GM23248 (cell line): ENCODE results near the gene LRG1. TPM values are rescaled to one million over a fixed set of nuclear protein-coding genes. Genes with fewer than 3 reads are reported as not detected.

ENCODE experiments used
- DNase-seq: peaks from one replicate; pipeline ENCODE4 v3.0.0-alpha.2; 2015
- H2AFZ ChIP-seq: fragments of 200-600 bp; sonication (generic); 2 replicates; pipeline ENCODE4 v1.6.1; 2016; ENCODE audit warnings: antibody characterized with exemption
- H3F3A ChIP-seq: fragments of 200-600 bp; sonication (generic); 2 replicates; pipeline ENCODE4 v1.6.1; 2016; ENCODE audit warnings: mild to moderate bottlenecking, antibody characterized with exemption, mixed run types; ENCODE audit not compliant: insufficient read depth
- H3K27ac ChIP-seq: fragments of 200-600 bp; sonication (generic); 2 replicates; pipeline ENCODE4 v1.5.1; 2016; ENCODE audit warnings: mild to moderate bottlenecking
- H3K27me3 ChIP-seq: fragments of 200-600 bp; sonication (generic); replicated peaks from 2 replicates; pipeline ENCODE4 v1.6.1; 2016; ENCODE audit warnings: mild to moderate bottlenecking; ENCODE audit not compliant: insufficient read depth
- H3K36me3 ChIP-seq: fragments of 200-600 bp; sonication (generic); 2 replicates; pipeline ENCODE4 v1.6.1; 2016; ENCODE audit warnings: low read depth, mild to moderate bottlenecking
- H3K4me1 ChIP-seq: fragments of 200-600 bp; sonication (generic); 2 replicates; pipeline ENCODE4 v1.6.1; 2016; ENCODE audit warnings: mild to moderate bottlenecking; ENCODE audit not compliant: insufficient read depth
- H3K4me2 ChIP-seq: fragments of 200-600 bp; sonication (generic); one replicate; pipeline ENCODE4 v1.6.1; 2016; ENCODE audit warnings: mild to moderate bottlenecking; ENCODE audit not compliant: unreplicated experiment
- H3K4me3 ChIP-seq: fragments of 200-600 bp; sonication (generic); 2 replicates; pipeline ENCODE4 v1.5.1; 2016; ENCODE audit warnings: mild to moderate bottlenecking
- H3K79me2 ChIP-seq: fragments of 200-600 bp; sonication (generic); 2 replicates; pipeline ENCODE4 v1.6.1; 2016; ENCODE audit warnings: mild to moderate bottlenecking; ENCODE audit not compliant: insufficient read depth
- H3K9ac ChIP-seq: fragments of 200-600 bp; sonication (generic); 2 replicates; pipeline ENCODE4 v1.6.1; 2016; ENCODE audit warnings: mild to moderate bottlenecking
- H3K9me2 ChIP-seq: fragments of 200-600 bp; sonication (generic); 2 replicates; pipeline ENCODE4 v1.6.1; 2016; ENCODE audit warnings: mixed run types, mild to moderate bottlenecking, moderate library complexity; ENCODE audit not compliant: insufficient read depth
- H3K9me3 ChIP-seq: fragments of 200-600 bp; sonication (generic); one replicate; pipeline ENCODE4 v1.6.1; 2017; ENCODE audit warnings: low read depth
- H4K20me1 ChIP-seq: fragments of 200-600 bp; sonication (generic); 2 replicates; pipeline ENCODE4 v1.6.0; 2016; ENCODE audit not compliant: insufficient read depth
- EZH2 ChIP-seq: fragments of 200-600 bp; sonication (generic); IDR thresholded peaks from 2 replicates; pipeline ENCODE4 v1.6.1; 2018; ENCODE audit warnings: antibody characterized with exemption, mild to moderate bottlenecking; ENCODE audit not compliant: insufficient read depth, poor library complexity, severe bottlenecking
- EZH2phosphoT487 ChIP-seq: fragments of 200-600 bp; sonication (generic); IDR thresholded peaks from 2 replicates; pipeline ENCODE4 v1.6.1; 2018; ENCODE audit warnings: antibody characterized with exemption, moderate library complexity, mild to moderate bottlenecking, low read depth; ENCODE audit not compliant: insufficient read depth
- WGBS, 2 experiments: methylation state at CpG; one replicate each; pipeline ENCODE4 v1.1.6; 2015 to 2017; ENCODE audit warnings: low lambda C conversion rate in 2 of 2, low coverage in 1 of 2; ENCODE audit errors: missing lambda C conversion rate in 2 of 2; 5-methylcytosine and 5-hydroxymethylcytosine counted together
- in situ Hi-C: fragments of 300-500 bp; cut with MboI; formaldehyde crosslinking; loops from 2 replicates; pipeline ENCODE4 v1.15.0; 2020
- polyA plus RNA-seq: library from polyadenylated mRNA; unstranded; fragments of >200 nt; fragmentation: Nextera tagmentation; extraction: Ambion mirVana; gene quantifications from 2 replicates; pipeline ENCODE4 v1.2.1, GENCODE V29; 2016
- total RNA-seq: library from RNA; depleted of rRNA; stranded (reverse); fragments of >200 nt; shearing (Covaris generic); gene quantifications from 2 replicates; pipeline ENCODE4 v1.2.3, GENCODE V29; 2014

The LRG1 gene
- total and polyA plus RNA-seq, 2 experiments from 2014 or later: not detected

GRCh38 chr19:4518345-4519171, 21.3 kb downstream of the LRG1 start, which contains the start of gene PLIN4:
TSS of gene PLIN4 (minus strand) at chr19:4518486. CDS start at chr19:4518272, 214 bp downstream.
- H3K9ac ChIP-seq: no peak within 1 kb of the TSS
- no peaks in the 10 kb centered on the region for H3K4me1 ChIP-seq
- DNase-seq: peak; percentile 49
- H3K9me3 ChIP-seq: no peaks in the 10 kb centered on the region
- no peak within 1 kb of the TSS for H3K4me2 ChIP-seq
- H2AFZ ChIP-seq: no peak within 1 kb of the TSS
- no peaks in the 10 kb centered on the region for H3K36me3 ChIP-seq
- H3K79me2 ChIP-seq: no peaks in the 10 kb centered on the region
- no peak within 1 kb of the TSS for H3K27ac ChIP-seq
- TF ChIP-seq EZH2phosphoT487: no peak
- TF ChIP-seq EZH2: no peak
- no peaks in the 10 kb centered on the region for H3K9me2 ChIP-seq
- H4K20me1 ChIP-seq: no peaks in the 10 kb centered on the region
- in situ Hi-C loops: no loop called here
- WGBS, 2 experiments: 71 to 72% methylated on average over 34 of the region's 34 CpGs
- no peaks in the 10 kb centered on the region for H3K27me3 ChIP-seq
- H3K4me3 ChIP-seq: no peak within 1 kb of the TSS
- no peaks in the 10 kb centered on the region for H3F3A ChIP-seq

- no peaks in the 10 kb centered on the region for H4K20me1 ChIP-seq
- no peaks in the 10 kb centered on the region for H3K9me2 ChIP-seq
- H3K36me3 ChIP-seq: no peaks in the 10 kb centered on the region
- in situ Hi-C loops: no loop called here
- H2AFZ ChIP-seq: no peak overlapping the region
- H3K4me1 ChIP-seq: no peaks in the 10 kb centered on the region
- H3F3A ChIP-seq: no peaks in the 10 kb centered on the region
- H3K27ac ChIP-seq: no peak overlapping the region
- no peak overlapping the region for H3K4me2 ChIP-seq
- no peaks in the 10 kb centered on the region for H3K9me3 ChIP-seq
- WGBS, 2 experiments: 77 to 83% methylated on average over 19 to 21 of the region's 24 CpGs
- no peak overlapping the region for H3K4me3 ChIP-seq
- H3K79me2 ChIP-seq: no peaks in the 10 kb centered on the region
- TF ChIP-seq EZH2phosphoT487 (no peak), EZH2 (no peak)
- no peak overlapping the region for H3K9ac ChIP-seq
- DNase-seq: no peak
- H3K27me3 ChIP-seq: no peaks in the 10 kb centered on the region
Measured at GRCh38 chr19:4517451-4518057, 22.3 kb downstream of the LRG1 start.

DNA sequence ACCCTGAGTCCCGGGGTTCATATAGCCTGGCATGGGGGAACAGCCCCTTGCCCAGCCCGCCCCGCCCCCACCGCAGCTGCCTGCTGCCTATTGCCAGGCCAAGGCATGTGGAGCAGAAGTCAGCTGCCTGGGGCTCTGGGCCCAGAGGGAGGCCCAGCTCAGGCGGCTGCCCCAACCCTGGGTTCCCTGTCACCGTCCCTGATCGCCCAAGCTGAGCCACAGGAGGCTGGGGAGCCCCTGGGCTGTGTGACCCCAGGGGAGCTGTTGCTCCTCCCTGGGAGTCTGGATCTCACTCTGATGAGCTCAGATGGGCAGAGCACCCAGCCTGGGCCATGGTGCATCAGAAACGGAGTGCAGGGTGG, 22.9 kb downstream of the LRG1 start:
- no peaks in the 10 kb centered on the region for H3F3A ChIP-seq
- no peak overlapping the region for H3K9ac ChIP-seq
- no peaks in the 10 kb centered on the region for H3K9me3 ChIP-seq
- no peaks in the 10 kb centered on the region for H3K27me3 ChIP-seq
- no peak overlapping the region for H3K27ac ChIP-seq
- no peak for TF ChIP-seq EZH2phosphoT487
- TF ChIP-seq EZH2: no peak
- 3 to 6% methylated on average over 5 to 7 of the region's 8 CpGs for WGBS, 2 experiments
- no peaks in the 10 kb centered on the region for H3K79me2 ChIP-seq
- H3K4me1 ChIP-seq: no peaks in the 10 kb centered on the region
- H3K36me3 ChIP-seq: no peaks in the 10 kb centered on the region
- H3K9me2 ChIP-seq: no peaks in the 10 kb centered on the region
- no peak overlapping the region for H2AFZ ChIP-seq
- no peaks in the 10 kb centered on the region for H4K20me1 ChIP-seq
- DNase-seq: peak; percentile 20
- in situ Hi-C loops: no loop called here
- H3K4me3 ChIP-seq: no peak overlapping the region
- H3K4me2 ChIP-seq: no peak overlapping the region

GRCh38 chr19:4516199-4516938, 23.5 kb downstream of the LRG1 start:
- no peak for TF ChIP-seq EZH2
- TF ChIP-seq EZH2phosphoT487: no peak
- H3K4me1 ChIP-seq: no peaks in the 10 kb centered on the region
- H3K9me2 ChIP-seq: no peaks in the 10 kb centered on the region
- in situ Hi-C loops: no loop called here
- H3K79me2 ChIP-seq: no peaks in the 10 kb centered on the region
- no peak overlapping the region for H3K9ac ChIP-seq
- WGBS, 2 experiments: 45 to 52% methylated on average over 14 of the region's 14 CpGs
- H3K4me2 ChIP-seq: no peak overlapping the region
- no peaks in the 10 kb centered on the region for H3K27me3 ChIP-seq
- H2AFZ ChIP-seq: no peak overlapping the region
- DNase-seq: no peak
- no peaks in the 10 kb centered on the region for H3K36me3 ChIP-seq
- H3K27ac ChIP-seq: no peak overlapping the region
- H4K20me1 ChIP-seq: no peaks in the 10 kb centered on the region
- no peaks in the 10 kb centered on the region for H3F3A ChIP-seq
- H3K9me3 ChIP-seq: no peaks in the 10 kb centered on the region
- H3K4me3 ChIP-seq: no peak overlapping the region
